Activated CD4-positive, CD25-positive, alpha-beta regulatory T cell treated with anti-CD3 and anti-CD28 coated beads, Interleukin-2, amount 50 U/mL, for 72 hours (primary cell): ENCODE data around the gene ETV6.
"Not testable (repeated sequence)": the region's sequence is repeated elsewhere in the genome, so short reads cannot be mapped to it uniquely, and the experiment has no call there.

Experiments
- DNase-seq: peaks from one replicate; pipeline ENCODE4 v3.0.0; 2021

Gene ETV6

GRCh38 chr12:11649413-11650285 lies at the start of gene ETV6:
TSS of gene ETV6 (plus strand) at chr12:11649674. CDS start at chr12:11650128, 454 bp downstream.
- peak; percentile 70 for DNase-seq

GRCh38 chr12:11600199-11600598 lies 49.3 kb upstream of the ETV6 start:
- DNase-seq, result no peak

GRCh38 chr12:11601647-11602046 lies 47.8 kb upstream of the ETV6 start:
- no peak for DNase-seq

GRCh38 chr12:11607313-11608081 lies 42.0 kb upstream of the ETV6 start:
- DNase-seq, result no peak

- DNase-seq, result no peak
These were observed 40.4 kb upstream of the ETV6 start for GRCh38 chr12:11609045-11609444.

GRCh38 chr12:11615481-11615880 lies 34.0 kb upstream of the ETV6 start:
- no peak for DNase-seq

GRCh38 chr12:11618046-11618445 lies 31.4 kb upstream of the ETV6 start:
- no peak for DNase-seq

- no peak for DNase-seq
These were observed 27.6 kb upstream of the ETV6 start for GRCh38 chr12:11621797-11622423.

- no peak for DNase-seq
These were observed 26.6 kb upstream of the ETV6 start for GRCh38 chr12:11622876-11623281.

GRCh38 chr12:11623382-11623781 lies 26.1 kb upstream of the ETV6 start:
- no peak for DNase-seq

- DNase-seq, result no peak
These were observed 25.4 kb upstream of the ETV6 start for GRCh38 chr12:11624116-11624515.

- DNase-seq, result not testable (repeated sequence)
These were observed 21.8 kb upstream of the ETV6 start for GRCh38 chr12:11627709-11628108.

- DNase-seq, result no peak
These were observed 21.1 kb upstream of the ETV6 start for GRCh38 chr12:11628353-11628752.

GRCh38 chr12:11630046-11630706 lies 19.3 kb upstream of the ETV6 start:
- DNase-seq, result no peak

GRCh38 chr12:11631288-11631687 lies 18.2 kb upstream of the ETV6 start:
- DNase-seq, result no peak

GRCh38 chr12:11631881-11632280 lies 17.6 kb upstream of the ETV6 start:
- not testable (repeated sequence) for DNase-seq

- no peak for DNase-seq
These were observed 15.5 kb upstream of the ETV6 start for GRCh38 chr12:11633968-11634367.

- DNase-seq, result no peak
These were observed 14.1 kb upstream of the ETV6 start for GRCh38 chr12:11635341-11635740.

- DNase-seq, result no peak
These were observed 11.1 kb upstream of the ETV6 start for GRCh38 chr12:11638315-11638916.

- no peak for DNase-seq
These were observed 10.0 kb upstream of the ETV6 start for GRCh38 chr12:11639454-11639853.

- DNase-seq, result no peak
These were observed 8.0 kb upstream of the ETV6 start for GRCh38 chr12:11641522-11641921.

- no peak for DNase-seq
These were observed 6.7 kb upstream of the ETV6 start for GRCh38 chr12:11642785-11643184.

GRCh38 chr12:11645391-11645790 lies 4.1 kb upstream of the ETV6 start:
- DNase-seq, result no peak
